GM20000 (cell line): ENCODE results near the gene PALLD.

ENCODE experiments used
- DNase-seq: peaks from one replicate; pipeline ENCODE4 v3.0.0; 2012; ENCODE audit warnings: low spot score
- CTCF ChIP-seq: IDR thresholded peaks from 2 replicates; pipeline ENCODE4 v1.5.1; 2012; ENCODE audit warnings: mild to moderate bottlenecking, control low read depth; ENCODE audit errors: extremely low read depth, missing control alignments

The PALLD gene

GRCh38 chr4:168659741-168660465 is 163.1 kb downstream of the PALLD start:
- no peak for TF ChIP-seq CTCF
- no peak for DNase-seq

- no peak for TF ChIP-seq CTCF
Observed at GRCh38 chr4:168662297-168662984, 165.6 kb downstream of the PALLD start.

GRCh38 chr4:168664242-168664891 is 167.5 kb downstream of the PALLD start:
- DNase-seq, result no peak
- TF ChIP-seq CTCF, result no peak

More at GRCh38 chr4:168662297-168662984, 165.6 kb downstream of the PALLD start:
- DNase-seq, result no peak

- TF ChIP-seq CTCF, result no peak
- DNase-seq, result no peak
Observed at GRCh38 chr4:168666531-168666930, 169.7 kb downstream of the PALLD start.

- no peak for TF ChIP-seq CTCF
- no peak for DNase-seq
Observed at GRCh38 chr4:168667376-168667775, 170.5 kb downstream of the PALLD start.

GRCh38 chr4:168667921-168668320 is 171.1 kb downstream of the PALLD start:
- no peak for TF ChIP-seq CTCF
- DNase-seq, result no peak

- no peak for DNase-seq
- no peak for TF ChIP-seq CTCF
Observed at GRCh38 chr4:168673476-168673875, 176.6 kb downstream of the PALLD start.
